Activated CD4-positive, alpha-beta T cell treated with anti-CD3 and anti-CD28 coated beads, Interleukin-2, Interleukin-6, amounts not matched to agents 100 ng/mL and 50 ng/mL, durations not matched to agents 16 hours and 8 hours (primary cell): Measurements from ENCODE around the gene PTGIR.
"Not testable (repeated sequence)": the region's sequence is repeated elsewhere in the genome, so short reads cannot be mapped to it uniquely, and the experiment has no call there.

Source experiments
- DNase-seq: peaks from one replicate; pipeline ENCODE4 v3.0.0-alpha.2; 2020

The PTGIR gene

GRCh38 chr19:46635920-46636761 lies 11.3 kb upstream of the PTGIR start, which contains the start of gene GNG8:
Gene GNG8 (minus strand): TSS chr19:46636202. CDS start chr19:46634682, 1,520 bp downstream.
- DNase-seq = no peak

- no peak for DNase-seq
Measured at GRCh38 chr19:46634656-46635218, 9.8 kb upstream of the PTGIR start.

- DNase-seq = peak; percentile 96
Measured at GRCh38 chr19:46634045-46634655, 9.3 kb upstream of the PTGIR start.

GRCh38 chr19:46633130-46633529 lies 8.2 kb upstream of the PTGIR start:
- no peak for DNase-seq

- no peak for DNase-seq
Measured at GRCh38 chr19:46631481-46631880, 6.6 kb upstream of the PTGIR start.

GRCh38 chr19:46630586-46631205 lies 5.8 kb upstream of the PTGIR start:
- no peak for DNase-seq

- DNase-seq = no peak
Measured at GRCh38 chr19:46629546-46630025, 4.7 kb upstream of the PTGIR start.

- DNase-seq = not testable (repeated sequence)
Measured at GRCh38 chr19:46628970-46629369, 4.1 kb upstream of the PTGIR start.

GRCh38 chr19:46626446-46626845 lies 1.6 kb upstream of the PTGIR start:
- no peak for DNase-seq

GRCh38 chr19:46625731-46626130 lies 842 bp upstream of the PTGIR start:
- DNase-seq = no peak

- no peak for DNase-seq
Measured at GRCh38 chr19:46623915-46624502, 880 bp downstream of the PTGIR start.

GRCh38 chr19:46622118-46622446 lies 2.8 kb downstream of the PTGIR start:
- DNase-seq = no peak

GRCh38 chr19:46621191-46622117 lies 3.4 kb downstream of the PTGIR start:
- DNase-seq = no peak

GRCh38 chr19:46620716-46621115 lies 4.2 kb downstream of the PTGIR start:
- no peak for DNase-seq

- DNase-seq = no peak
Measured at GRCh38 chr19:46620267-46620666, 4.6 kb downstream of the PTGIR start.

GRCh38 chr19:46618670-46619231 lies 6.1 kb downstream of the PTGIR start:
- DNase-seq = no peak

- DNase-seq = no peak
Measured at GRCh38 chr19:46617601-46618000, 7.3 kb downstream of the PTGIR start.

GRCh38 chr19:46616631-46617322 lies 8.1 kb downstream of the PTGIR start:
- peak; percentile 47 for DNase-seq

GRCh38 chr19:46615966-46616365 lies 8.9 kb downstream of the PTGIR start:
- DNase-seq = no peak

GRCh38 chr19:46614114-46614722 lies 10.7 kb downstream of the PTGIR start:
- DNase-seq = peak; percentile 86

GRCh38 chr19:46613525-46613924 lies 11.4 kb downstream of the PTGIR start:
- no peak for DNase-seq
